Small intestine (tissue), 7 donors: ENCODE data around the gene FAM227A. TPM values are rescaled to one million over a fixed set of nuclear protein-coding genes. Genes with fewer than 3 reads are reported as not detected.
A peak's percentile ranks its signal among the peaks of the same experiment; 100 is the strongest.
"Not testable (repeated sequence)": the region's sequence is repeated elsewhere in the genome, so short reads cannot be mapped to it uniquely, and the experiment has no call there.

Experiments used
- DNase-seq, 2 donors: peaks; one replicate each; pipeline versions ENCODE4 v3.0.0 to v3.0.0-alpha.2; 2013
- FAIRE-seq: peaks from 2 replicates; lab custom pipeline; 2012; peaks lifted over from hg19 to GRCh38; lab: Jason Lieb, UNC
- H3K27ac ChIP-seq, 3 donors: one replicate each; pipeline ENCODE4 v1.5.1; 2013; ENCODE audit warnings: low read length in 2 of 3, mild to moderate bottlenecking in 2 of 3, control low read depth in 1 of 3, inconsistent platforms in 1 of 3, low read depth in 1 of 3, moderate library complexity in 1 of 3
- H3K27me3 ChIP-seq, 3 donors: one replicate each; pipeline ENCODE4 v1.6.1; 2013; ENCODE audit warnings: low read length in 3 of 3, inconsistent platforms in 1 of 3; ENCODE audit not compliant: control insufficient read depth in 3 of 3, insufficient read depth in 3 of 3
- H3K36me3 ChIP-seq, 3 donors: one replicate each; pipeline ENCODE4 v1.6.1; 2013; ENCODE audit warnings: low read length in 3 of 3, inconsistent platforms in 1 of 3, low read depth in 1 of 3, mild to moderate bottlenecking in 1 of 3, moderate library complexity in 1 of 3; ENCODE audit not compliant: control insufficient read depth in 3 of 3, insufficient read depth in 2 of 3
- H3K4me1 ChIP-seq, 3 donors: one replicate each; pipeline ENCODE4 v1.6.1; 2013; ENCODE audit warnings: low read length in 2 of 3, inconsistent platforms in 1 of 3, low read depth in 1 of 3, mild to moderate bottlenecking in 1 of 3, moderate library complexity in 1 of 3; ENCODE audit not compliant: control insufficient read depth in 3 of 3, insufficient read depth in 2 of 3
- H3K4me3 ChIP-seq, 3 donors: one replicate each; pipeline ENCODE4 v1.5.1; 2013; ENCODE audit warnings: low read length in 3 of 3, control low read depth in 1 of 3, inconsistent platforms in 1 of 3, low read depth in 1 of 3, mild to moderate bottlenecking in 1 of 3, moderate library complexity in 1 of 3
- H3K9me3 ChIP-seq, 2 donors: one replicate each; pipeline ENCODE4 v1.6.1; 2013; ENCODE audit warnings: low read depth in 1 of 2, low read length in 1 of 2; ENCODE audit not compliant: control insufficient read depth in 2 of 2, insufficient read depth in 1 of 2
- WGBS, 3 donors: extraction: QIAGEN DNeasy Blood & Tissue Kit; methylation state at CpG; one replicate each; pipeline ENCODE4 v1.1.7; 2013; 5-methylcytosine and 5-hydroxymethylcytosine counted together
- polyA plus RNA-seq, 4 donors: library from polyadenylated mRNA; stranded (reverse) in 3 of 4; unstranded in 1 of 4; fragments of 200-250 nt in 3 of 4; fragments of 120-200 nt in 1 of 4; gene quantifications; one replicate each; pipeline versions ENCODE4 v1.2.1 to v1.2.3, GENCODE V29; 2013
- donor health status: healthy with polysubstance abuse.
- donor health status: control.
- donor health status: control.
- donor health status: Bipolar disorder and iron deficiency.
- donor health status: healthy.

Gene FAM227A
- polyA plus RNA-seq, 4 donors: 0.36 to 0.71 TPM; not detected in 2

GRCh38 chr22:38601221-38601764 is 54.9 kb downstream of the FAM227A start:
- no peaks in the 10 kb centered on the region for H3K9me3 ChIP-seq
- FAIRE-seq: no peak

DNA sequence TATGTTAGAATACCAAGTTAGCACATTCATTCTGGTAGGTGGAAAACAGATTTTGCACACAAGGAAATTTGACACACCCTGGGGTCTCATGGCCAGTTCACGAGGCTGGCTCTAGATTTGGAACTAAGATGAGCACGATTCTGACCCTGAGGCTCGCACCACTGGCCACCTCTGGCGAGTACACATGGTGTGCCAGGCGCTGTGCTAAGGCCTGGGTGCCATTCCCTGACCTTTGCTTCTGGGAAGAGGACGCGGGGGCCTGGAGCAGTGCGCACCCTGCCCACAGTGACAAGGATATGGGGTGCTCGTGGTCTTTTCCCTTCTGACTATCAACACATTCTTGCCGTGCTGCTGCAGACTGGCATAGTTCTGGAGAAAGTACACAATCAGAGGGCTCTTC is 56.7 kb downstream of the FAM227A start:
- Histone ChIP-seq H3K27ac (no peak overlapping the region), H3K27me3 (no peaks in the 10 kb centered on the region), H3K4me3 (no peak overlapping the region), H3K4me1 (no peaks in the 10 kb centered on the region), H3K9me3 (no peaks in the 10 kb centered on the region), H3K36me3 (peaks cover 0 to 3% (median 0%) of the 10 kb centered on the region in 3 donors)
- no peak for DNase-seq
- FAIRE-seq: no peak
- WGBS, 3 donors: 93 to 96% (median 94%) methylated on average over 10 of the region's 10 CpGs

More at GRCh38 chr22:38601221-38601764, 54.9 kb downstream of the FAM227A start:
- H3K27ac ChIP-seq: no peak overlapping the region
- no peaks in the 10 kb centered on the region for H3K4me1 ChIP-seq
- 72 to 81% (median 75%) methylated on average over 1 to 2 of the region's 2 CpGs for WGBS, 3 donors
- peaks cover 0 to 3% (median 0%) of the 10 kb centered on the region in 3 donors for H3K36me3 ChIP-seq
- H3K27me3 ChIP-seq: no peaks in the 10 kb centered on the region
- no peak for DNase-seq
- no peak overlapping the region for H3K4me3 ChIP-seq

DNA sequence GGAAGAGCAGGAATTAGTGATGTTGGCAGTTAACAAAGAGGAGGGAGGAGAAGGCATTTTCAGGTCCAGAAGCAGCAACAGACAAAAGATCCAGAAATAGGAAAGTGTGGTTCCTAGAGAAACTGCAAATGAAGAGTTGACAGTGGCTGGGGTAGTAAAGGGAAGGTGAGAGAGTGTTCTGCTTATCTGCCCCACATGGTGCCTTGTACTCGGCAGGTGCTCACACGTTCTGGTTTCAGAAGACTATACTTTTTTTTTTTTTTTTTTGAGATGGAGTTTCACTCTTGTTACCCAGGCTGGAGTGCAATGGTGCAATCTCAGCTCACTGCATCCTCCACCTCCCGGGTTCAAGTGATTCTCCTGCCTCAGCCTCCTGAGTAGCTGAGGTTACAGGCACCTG is 73.3 kb downstream of the FAM227A start:
- not testable (repeated sequence) for H3K36me3 ChIP-seq, FAIRE-seq, H3K4me3 ChIP-seq, H3K27me3 ChIP-seq, H3K27ac ChIP-seq, H3K9me3 ChIP-seq, H3K4me1 ChIP-seq, DNase-seq
- WGBS, 3 donors: 40 to 65% (median 61%) methylated on average over 3 of the region's 3 CpGs

DNA sequence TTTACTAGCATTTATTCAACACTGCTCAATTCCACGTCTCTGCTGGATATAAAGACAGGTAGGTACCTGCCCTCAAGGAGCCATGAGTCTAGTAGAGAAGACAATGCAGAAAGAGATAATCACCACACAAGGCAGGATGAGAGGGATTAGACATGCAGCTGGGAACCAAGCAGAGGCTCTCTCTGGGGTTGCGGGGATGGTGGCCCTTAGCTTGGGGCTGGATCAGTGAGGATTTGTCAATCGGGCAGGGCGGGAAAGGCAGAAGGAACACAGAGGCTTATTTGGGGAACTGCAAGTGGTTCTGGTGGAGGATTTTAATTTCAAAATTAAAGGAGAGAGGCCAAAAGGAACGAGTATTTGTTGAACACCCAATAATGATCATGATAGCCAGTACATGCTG is 77.7 kb downstream of the FAM227A start:
- Histone ChIP-seq H3K36me3 (no peaks in the 10 kb centered on the region), H3K4me3 (no peak overlapping the region), H3K4me1 (no peaks in the 10 kb centered on the region), H3K9me3 (no peaks in the 10 kb centered on the region), H3K27ac (no peak overlapping the region), H3K27me3 (no peaks in the 10 kb centered on the region)
- FAIRE-seq: no peak
- 74 to 91% (median 80%) methylated on average over 5 of the region's 5 CpGs for WGBS, 3 donors
- DNase-seq: no peak

- peaks cover 0 to 14% (median 0%) of the 10 kb centered on the region in 3 donors for H3K4me1 ChIP-seq
- 3 to 6% (median 5%) methylated on average over 3 of the region's 3 CpGs for WGBS, 3 donors
- H3K36me3 ChIP-seq: no peaks in the 10 kb centered on the region
- no peaks in the 10 kb centered on the region for H3K27me3 ChIP-seq
- H3K4me3 ChIP-seq: no peak overlapping the region
- DNase-seq (peak; percentile 51 to 57), FAIRE-seq (peak; percentile 78)
- no peak overlapping the region for H3K27ac ChIP-seq
- no peaks in the 10 kb centered on the region for H3K9me3 ChIP-seq
Measured at GRCh38 chr22:38572065-38572464, 84.1 kb downstream of the FAM227A start.

DNA sequence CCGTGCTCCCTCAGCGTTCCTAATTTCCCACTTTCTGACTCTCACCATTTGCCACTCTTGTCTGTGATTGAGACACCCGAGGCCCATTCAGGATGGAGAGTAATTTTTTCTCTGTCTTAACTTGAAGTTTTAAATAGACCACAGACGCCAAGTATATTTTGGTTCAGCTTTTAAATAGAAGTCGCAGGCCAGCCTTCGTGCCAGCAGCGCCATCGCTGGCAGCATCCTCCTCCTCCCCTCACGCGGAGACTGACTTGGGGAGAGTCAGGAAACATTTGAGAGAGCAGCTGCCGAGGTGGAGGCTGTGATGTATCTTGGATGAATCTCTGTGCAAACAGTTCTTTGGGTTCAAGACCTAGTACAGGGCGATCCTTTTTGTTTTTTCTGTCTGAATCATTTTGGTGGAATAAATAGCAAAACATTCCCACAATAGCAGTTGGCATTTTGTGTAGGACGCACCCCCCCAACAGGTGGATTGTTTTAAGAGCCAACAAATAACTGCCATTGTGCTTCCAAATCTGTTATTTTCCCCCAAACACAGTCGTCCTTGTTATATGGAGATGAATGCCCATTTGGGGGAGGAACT is 85.3 kb downstream of the FAM227A start:
- peak overlapping the region in 2 of 3 donors; percentile 39 to 61 for H3K4me3 ChIP-seq
- WGBS, 3 donors: 3 to 4% (median 3%) methylated on average over 14 of the region's 14 CpGs
- no peaks in the 10 kb centered on the region for H3K9me3 ChIP-seq
- H3K27me3 ChIP-seq: no peaks in the 10 kb centered on the region
- FAIRE-seq: no peak
- peak in 1 of 2 donors; percentile 21 for DNase-seq
- H3K4me1 ChIP-seq: peaks cover 0 to 14% (median 0%) of the 10 kb centered on the region in 3 donors
- peak overlapping the region in 2 of 3 donors; percentile 58 to 63 for H3K27ac ChIP-seq
- H3K36me3 ChIP-seq: no peaks in the 10 kb centered on the region

DNA sequence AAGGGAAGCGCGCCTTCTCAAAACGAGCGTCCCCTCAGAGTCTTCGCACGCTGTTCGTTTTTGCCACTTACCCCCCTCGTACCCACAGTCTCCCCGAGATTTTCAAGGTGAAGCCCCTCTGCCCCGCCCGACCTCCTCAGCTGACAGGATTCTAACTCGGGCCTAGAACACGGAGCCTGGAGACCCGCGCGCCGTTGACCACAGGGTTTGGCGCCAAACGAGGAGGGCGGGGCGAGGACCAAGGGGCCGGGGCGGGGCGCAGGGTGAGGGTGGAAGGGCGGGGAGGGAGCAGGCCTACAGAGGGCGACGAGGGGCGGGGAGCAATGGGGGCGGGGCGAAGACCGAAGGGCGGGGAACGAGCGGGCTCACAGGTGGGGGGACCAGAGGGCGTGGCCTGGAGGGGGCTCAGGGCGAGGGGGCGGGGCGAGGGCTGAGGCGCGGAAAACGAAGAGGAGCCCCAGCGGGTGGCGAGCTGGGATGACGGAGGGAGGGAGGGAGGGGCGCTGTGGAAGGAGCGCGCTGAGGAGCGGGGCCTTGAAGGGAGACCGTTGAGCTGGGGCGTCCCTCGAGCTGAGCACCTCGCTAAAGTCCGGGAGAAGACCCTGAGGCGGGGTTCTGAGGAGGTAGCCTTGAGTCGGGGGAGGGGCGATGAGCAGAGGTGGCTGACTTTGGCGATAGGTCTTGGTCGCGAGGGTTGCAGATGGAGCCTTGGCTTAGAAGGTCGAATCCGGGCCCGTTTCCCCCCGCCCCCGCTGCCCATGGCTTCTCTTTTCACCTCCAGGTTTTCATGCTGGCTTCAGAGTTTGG is 86.0 kb downstream of the FAM227A start, which contains the start of gene DMC1:
Gene DMC1 (minus strand): TSS at position 212 of the 807 bp plus-strand sequence. CDS start 1,927 bp downstream, outside the sequence.
- DNase-seq (peak; percentile 83 to 93), FAIRE-seq (no peak)
- Histone ChIP-seq H3K4me1 (peaks cover 0 to 14% (median 0%) of the 10 kb centered on the region in 3 donors), H3K4me3 (peak within 1 kb of the TSS; percentile 28 to 61 (median 39)), H3K9me3 (no peaks in the 10 kb centered on the region), H3K27me3 (no peaks in the 10 kb centered on the region), H3K36me3 (no peaks in the 10 kb centered on the region), H3K27ac (peak within 1 kb of the TSS in 2 of 3 donors; percentile 58 to 63)
- WGBS, 3 donors: 0 to 1% (median 1%) methylated on average over 49 to 63 of the region's 64 CpGs

- peak overlapping the region in 2 of 3 donors; percentile 39 to 60 for H3K4me3 ChIP-seq
- DNase-seq (peak in 1 of 2 donors; percentile 5), FAIRE-seq (no peak)
- WGBS, 3 donors: 30 to 32% (median 31%) methylated on average over 30 to 32 of the region's 32 CpGs
- no peaks in the 10 kb centered on the region for H3K36me3 ChIP-seq
- no peak overlapping the region for H3K27ac ChIP-seq
- no peaks in the 10 kb centered on the region for H3K9me3 ChIP-seq
- peaks cover 0 to 14% (median 0%) of the 10 kb centered on the region in 3 donors for H3K4me1 ChIP-seq
- H3K27me3 ChIP-seq: no peaks in the 10 kb centered on the region
Measured at GRCh38 chr22:38569181-38569971, 86.8 kb downstream of the FAM227A start.
